HepG2 (cell line): ENCODE results near the gene ELAVL3. TPM values are rescaled to one million over a fixed set of nuclear protein-coding genes. Genes with fewer than 3 reads are reported as not detected.

Source experiments
- AHR ChIP-seq: IDR thresholded peaks from 2 replicates; pipeline ENCODE4 v1.6.1; 2018; ENCODE audit warnings: missing genetic modification reagents, missing compliant biosample characterization
- CEBPG ChIP-seq: IDR thresholded peaks from 2 replicates; pipeline ENCODE4 v1.6.1; 2016
- CHD4 ChIP-seq: fragments of 200-600 bp; sonication (generic); IDR thresholded peaks from 2 replicates; pipeline ENCODE4 v1.7.0; 2017; ENCODE audit warnings: mild to moderate bottlenecking, low read length, borderline replicate concordance
- FOXA3 ChIP-seq: IDR thresholded peaks from 2 replicates; pipeline ENCODE4 v1.6.1; 2016; ENCODE audit warnings: missing genetic modification reagents, missing compliant biosample characterization
- HCFC1 ChIP-seq: fragments of 150-350 bp; IDR thresholded peaks from 2 replicates; pipeline ENCODE4 v1.6.1; 2014; ENCODE audit warnings: low read depth, low read length
- KDM4B ChIP-seq: sonication (generic); formaldehyde crosslinking; IDR thresholded peaks from 2 replicates; pipeline ENCODE4 v1.4.0; 2020; ENCODE audit warnings: missing genetic modification reagents
- MED1 ChIP-seq: sonication (generic); formaldehyde crosslinking; IDR thresholded peaks from 2 replicates; pipeline ENCODE4 v1.4.0; 2020; ENCODE audit warnings: missing genetic modification reagents
- MTF1 ChIP-seq: sonication (generic); formaldehyde crosslinking; IDR thresholded peaks from 2 replicates; pipeline ENCODE4 v1.5.0; 2020; ENCODE audit warnings: missing genetic modification reagents
- MZF1 ChIP-seq: sonication (generic); formaldehyde crosslinking; IDR thresholded peaks from 2 replicates; pipeline ENCODE4 v1.8.1; 2023; ENCODE audit warnings: mild to moderate bottlenecking, missing genetic modification reagents, borderline replicate concordance
- NR2F1 ChIP-seq, 2 experiments: fragments of 450-650 bp in 1 of 2; formaldehyde crosslinking in 1 of 2; IDR thresholded peaks; 2 replicates each; pipeline versions ENCODE4 v1.5.0 to v1.6.1; 2016 to 2020; ENCODE audit warnings: mild to moderate bottlenecking in 1 of 2, missing compliant biosample characterization in 1 of 2, missing genetic modification reagents in 1 of 2, moderate library complexity in 1 of 2
- ONECUT2 ChIP-seq: sonication (generic); formaldehyde crosslinking; IDR thresholded peaks from 2 replicates; pipeline ENCODE4 v1.4.0; 2020; ENCODE audit warnings: missing genetic modification reagents
- PCBP2 ChIP-seq: fragments of 200-400 bp; formaldehyde crosslinking; optimal IDR thresholded peaks from 2 replicates; pipeline ENCODE3; 2018; ENCODE audit warnings: low read length, low read depth; ENCODE audit not compliant: poor library complexity, severe bottlenecking
- RNF2 ChIP-seq: fragments of 450-650 bp; conservative IDR thresholded peaks from 2 replicates; pipeline ENCODE4 v1.6.1; 2016; ENCODE audit warnings: low read depth
- SP4 ChIP-seq: sonication (generic); formaldehyde crosslinking; IDR thresholded peaks from 2 replicates; pipeline ENCODE4 v1.8.1; 2023; ENCODE audit warnings: mild to moderate bottlenecking, missing genetic modification reagents
- SRSF4 ChIP-seq: fragments of 200-400 bp; formaldehyde crosslinking; IDR thresholded peaks from one replicate; pipeline ENCODE4 v1.6.1; 2018; ENCODE audit warnings: mild to moderate bottlenecking, low read depth, low read length, moderate library complexity; ENCODE audit not compliant: poor library complexity, severe bottlenecking
- TGIF2 ChIP-seq: IDR thresholded peaks from 2 replicates; pipeline ENCODE4 v1.6.1; 2016; ENCODE audit warnings: control low read depth, missing compliant biosample characterization
- ZBTB38 ChIP-seq: sonication (generic); formaldehyde crosslinking; IDR thresholded peaks from 2 replicates; pipeline ENCODE4 v1.5.1; 2020; ENCODE audit warnings: mild to moderate bottlenecking, missing genetic modification reagents
- ZFP62 ChIP-seq: sonication (generic); formaldehyde crosslinking; IDR thresholded peaks from 2 replicates; pipeline ENCODE4 v1.4.0; 2020; ENCODE audit warnings: missing genetic modification reagents
- ZNF263 ChIP-seq: sonication (generic); formaldehyde crosslinking; IDR thresholded peaks from 2 replicates; pipeline ENCODE4 v1.4.0; 2020; ENCODE audit warnings: missing genetic modification reagents
- ZNF382 ChIP-seq: sonication (generic); formaldehyde crosslinking; IDR thresholded peaks from 2 replicates; pipeline ENCODE4 v1.5.0; 2020; ENCODE audit warnings: missing genetic modification reagents, mild to moderate bottlenecking, borderline replicate concordance
- ZNF614 ChIP-seq: IDR thresholded peaks from 2 replicates; pipeline ENCODE4 v1.6.1; 2018; ENCODE audit warnings: missing biosample characterization, missing genetic modification reagents, inconsistent platforms, borderline replicate concordance
- polyA plus RNA-seq, 8 experiments: library from polyadenylated mRNA; depleted of rRNA in 3 of 8; stranded (reverse) in 7 of 8; unstranded in 1 of 8; fragments of >200 nt; fragmentation: Illumina TruSeq in 4 of 8; extraction: Trizol in 4 of 8; gene quantifications; 2 replicates each; pipeline versions ENCODE4 v1.2.1 to v1.2.3, GENCODE V29; 2011 to 2016; ENCODE audit warnings: low read depth in 4 of 8, missing spikeins in 1 of 8, mixed read lengths in 1 of 8; ENCODE audit not compliant: insufficient read depth in 1 of 8
- total RNA-seq, 5 experiments: library from RNA; depleted of rRNA; stranded (reverse); fragments of >200 nt; fragmentation: Illumina TruSeq; extraction: Trizol; gene quantifications; 2 replicates each; pipeline ENCODE4 v1.2.3, GENCODE V29; 2016; ENCODE audit warnings: low read depth in 1 of 5
- TF ChIP-seq, protein P1 (sequence below): sonication (generic); formaldehyde crosslinking; IDR thresholded peaks from 2 replicates; pipeline ENCODE4 v1.5.0; 2020; ENCODE audit warnings: missing genetic modification reagents, mild to moderate bottlenecking, borderline replicate concordance
- TF ChIP-seq, protein P2 (sequence below), 2 experiments: IDR thresholded peaks; 2 replicates each; pipeline ENCODE4 v1.6.1; 2011 to 2012; ENCODE audit warnings: low read length in 2 of 2, borderline replicate concordance in 1 of 2, low read depth in 1 of 2, mild to moderate bottlenecking in 1 of 2, moderate library complexity in 1 of 2
- TF ChIP-seq, protein P3 (sequence below): sonication (generic); formaldehyde crosslinking; IDR thresholded peaks from 2 replicates; pipeline ENCODE4 v1.5.0; 2020; ENCODE audit warnings: missing genetic modification reagents

The ELAVL3 gene
- total and polyA plus RNA-seq, 2 of the 13 experiments (the other 11 are each of a cell fraction or from before 2014, with no cell fraction given) = 0.03 TPM; not detected in 1

DNA sequence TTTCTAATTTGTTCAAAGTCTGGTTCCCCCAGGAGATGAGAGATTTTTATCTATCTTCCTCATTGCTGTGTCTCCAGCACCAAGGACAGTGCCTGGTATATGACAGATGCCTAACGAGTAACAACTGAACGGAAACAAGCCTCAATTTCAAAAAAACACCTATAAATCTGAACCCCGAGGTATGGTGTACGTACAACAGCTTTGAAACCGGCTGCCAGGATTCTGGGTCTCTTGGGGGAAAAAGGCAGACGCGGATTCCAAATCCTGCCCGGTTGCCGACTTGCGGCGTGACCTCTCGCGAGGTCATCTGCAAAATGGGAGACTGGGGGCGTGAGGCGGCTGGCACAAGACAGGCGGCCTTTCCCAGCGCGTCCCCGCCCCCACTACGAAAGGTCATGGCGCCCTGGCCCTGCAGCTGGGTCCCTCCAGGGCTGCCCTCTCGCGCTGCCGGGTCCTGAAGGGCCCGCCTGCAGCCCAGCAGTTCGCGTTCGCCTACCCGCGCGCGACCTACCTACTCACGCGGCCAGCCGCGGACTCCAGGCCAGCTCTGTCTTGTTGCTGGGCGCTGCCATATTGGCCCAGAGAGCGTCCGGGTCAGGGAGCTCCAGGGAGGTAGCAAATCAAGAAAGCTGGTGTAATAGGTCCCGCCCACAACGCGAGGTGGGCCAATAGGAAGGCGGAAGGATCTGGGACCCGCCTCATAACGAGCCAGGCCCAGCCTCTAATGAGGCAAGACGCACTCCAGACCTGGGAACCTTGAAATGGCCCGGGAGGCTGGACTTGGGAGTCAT is 47.9 kb upstream of the ELAVL3 start, which contains the start of gene ECSIT (continued):
- TF ChIP-seq SP4 (CRISPR knock-in tag) (peak; percentile 81), ZNF263 (CRISPR knock-in tag) (no peak), KDM4B (CRISPR knock-in tag) (peak; percentile 66; the same call in 1 of the 2 replicates), FOXA3 (peak; percentile 40; the same call in 1 of the 2 replicates), SRSF4 (no peak), NR2F1 (CRISPR knock-in tag; IDR thresholded peaks at IDR 0.05) (peak; percentile 37 to 86; a peak in 2 of 4 replicates), ONECUT2 (CRISPR knock-in tag) (no peak), AHR (CRISPR knock-in tag) (no peak), CHD4 (no peak), CEBPG (CRISPR knock-in tag) (peak; percentile 62; the same call in 1 of the 2 replicates), TGIF2 (CRISPR knock-in tag) (peak; percentile 97), HCFC1 (peak; percentile 63), ZNF614 (CRISPR knock-in tag) (no peak), ZFP62 (no peak), MED1 (CRISPR knock-in tag) (0 out of 2 replicates have a peak, but pooled peaks have one; percentile 5), ZBTB38 (peak; percentile 66; the same call in 1 of the 2 replicates), MTF1 (CRISPR knock-in tag) (no peak), PCBP2 (no peak), MZF1 (CRISPR knock-in tag) (no peak), ZNF382 (CRISPR knock-in tag) (no peak), RNF2 (peak; percentile 72; the same call in 1 of the 2 replicates)
- TF ChIP-seq, protein P1, sequence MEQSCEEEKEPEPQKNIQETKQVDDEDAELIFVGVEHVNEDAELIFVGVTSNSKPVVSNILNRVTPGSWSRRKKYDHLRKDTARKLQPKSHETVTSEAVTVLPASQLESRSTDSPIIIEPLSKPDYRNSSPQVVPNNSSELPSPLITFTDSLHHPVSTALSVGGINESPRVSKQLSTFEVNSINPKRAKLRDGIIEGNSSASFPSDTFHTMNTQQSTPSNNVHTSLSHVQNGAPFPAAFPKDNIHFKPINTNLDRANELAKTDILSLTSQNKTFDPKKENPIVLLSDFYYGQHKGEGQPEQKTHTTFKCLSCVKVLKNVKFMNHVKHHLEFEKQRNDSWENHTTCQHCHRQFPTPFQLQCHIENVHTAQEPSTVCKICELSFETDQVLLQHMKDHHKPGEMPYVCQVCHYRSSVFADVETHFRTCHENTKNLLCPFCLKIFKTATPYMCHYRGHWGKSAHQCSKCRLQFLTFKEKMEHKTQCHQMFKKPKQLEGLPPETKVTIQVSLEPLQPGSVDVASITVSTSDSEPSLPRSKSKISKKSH (CRISPR knock-in tag) = peak; percentile 93
- TF ChIP-seq, protein P2, sequence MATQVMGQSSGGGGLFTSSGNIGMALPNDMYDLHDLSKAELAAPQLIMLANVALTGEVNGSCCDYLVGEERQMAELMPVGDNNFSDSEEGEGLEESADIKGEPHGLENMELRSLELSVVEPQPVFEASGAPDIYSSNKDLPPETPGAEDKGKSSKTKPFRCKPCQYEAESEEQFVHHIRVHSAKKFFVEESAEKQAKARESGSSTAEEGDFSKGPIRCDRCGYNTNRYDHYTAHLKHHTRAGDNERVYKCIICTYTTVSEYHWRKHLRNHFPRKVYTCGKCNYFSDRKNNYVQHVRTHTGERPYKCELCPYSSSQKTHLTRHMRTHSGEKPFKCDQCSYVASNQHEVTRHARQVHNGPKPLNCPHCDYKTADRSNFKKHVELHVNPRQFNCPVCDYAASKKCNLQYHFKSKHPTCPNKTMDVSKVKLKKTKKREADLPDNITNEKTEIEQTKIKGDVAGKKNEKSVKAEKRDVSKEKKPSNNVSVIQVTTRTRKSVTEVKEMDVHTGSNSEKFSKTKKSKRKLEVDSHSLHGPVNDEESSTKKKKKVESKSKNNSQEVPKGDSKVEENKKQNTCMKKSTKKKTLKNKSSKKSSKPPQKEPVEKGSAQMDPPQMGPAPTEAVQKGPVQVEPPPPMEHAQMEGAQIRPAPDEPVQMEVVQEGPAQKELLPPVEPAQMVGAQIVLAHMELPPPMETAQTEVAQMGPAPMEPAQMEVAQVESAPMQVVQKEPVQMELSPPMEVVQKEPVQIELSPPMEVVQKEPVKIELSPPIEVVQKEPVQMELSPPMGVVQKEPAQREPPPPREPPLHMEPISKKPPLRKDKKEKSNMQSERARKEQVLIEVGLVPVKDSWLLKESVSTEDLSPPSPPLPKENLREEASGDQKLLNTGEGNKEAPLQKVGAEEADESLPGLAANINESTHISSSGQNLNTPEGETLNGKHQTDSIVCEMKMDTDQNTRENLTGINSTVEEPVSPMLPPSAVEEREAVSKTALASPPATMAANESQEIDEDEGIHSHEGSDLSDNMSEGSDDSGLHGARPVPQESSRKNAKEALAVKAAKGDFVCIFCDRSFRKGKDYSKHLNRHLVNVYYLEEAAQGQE (IDR thresholded peaks at IDR 0.05; ENCODE audit: borderline replicate concordance in 1 of 2, low read depth in 1 of 2, low read length in 2 of 2) = peak; percentile 55 to 98
- TF ChIP-seq, protein P3, sequence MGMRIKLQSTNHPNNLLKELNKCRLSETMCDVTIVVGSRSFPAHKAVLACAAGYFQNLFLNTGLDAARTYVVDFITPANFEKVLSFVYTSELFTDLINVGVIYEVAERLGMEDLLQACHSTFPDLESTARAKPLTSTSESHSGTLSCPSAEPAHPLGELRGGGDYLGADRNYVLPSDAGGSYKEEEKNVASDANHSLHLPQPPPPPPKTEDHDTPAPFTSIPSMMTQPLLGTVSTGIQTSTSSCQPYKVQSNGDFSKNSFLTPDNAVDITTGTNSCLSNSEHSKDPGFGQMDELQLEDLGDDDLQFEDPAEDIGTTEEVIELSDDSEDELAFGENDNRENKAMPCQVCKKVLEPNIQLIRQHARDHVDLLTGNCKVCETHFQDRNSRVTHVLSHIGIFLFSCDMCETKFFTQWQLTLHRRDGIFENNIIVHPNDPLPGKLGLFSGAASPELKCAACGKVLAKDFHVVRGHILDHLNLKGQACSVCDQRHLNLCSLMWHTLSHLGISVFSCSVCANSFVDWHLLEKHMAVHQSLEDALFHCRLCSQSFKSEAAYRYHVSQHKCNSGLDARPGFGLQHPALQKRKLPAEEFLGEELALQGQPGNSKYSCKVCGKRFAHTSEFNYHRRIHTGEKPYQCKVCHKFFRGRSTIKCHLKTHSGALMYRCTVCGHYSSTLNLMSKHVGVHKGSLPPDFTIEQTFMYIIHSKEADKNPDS (CRISPR knock-in tag) = no peak
